K562 (cell line): ENCODE data around the gene PDE2A. TPM values are rescaled to one million over a fixed set of nuclear protein-coding genes. Genes with fewer than 3 reads are reported as not detected.
A peak's percentile ranks its signal among the peaks of the same experiment; 100 is the strongest.

ENCODE experiments used
- ASH1L ChIP-seq: fragments of 450-650 bp; IDR thresholded peaks from 2 replicates; pipeline ENCODE4 v1.6.1; 2018; ENCODE audit warnings: borderline replicate concordance, mild to moderate bottlenecking, low read depth; ENCODE audit not compliant: partially characterized antibody
- ATF7 ChIP-seq: fragments of 450-650 bp; IDR thresholded peaks from 2 replicates; pipeline ENCODE4 v1.7.1; 2014; ENCODE audit warnings: mild to moderate bottlenecking, moderate library complexity
- CHD2 ChIP-seq: IDR thresholded peaks from 2 replicates; pipeline ENCODE4 v1.6.1; 2011; ENCODE audit warnings: low read depth, low read length
- CREB1 ChIP-seq, 2 experiments: sonication (generic) in 1 of 2; formaldehyde crosslinking in 1 of 2; IDR thresholded peaks; 2 replicates each; pipeline versions ENCODE4 v1.6.1 to v1.8.0; 2012 to 2022; ENCODE audit warnings: inconsistent platforms in 1 of 2, mild to moderate bottlenecking in 1 of 2, missing genetic modification reagents in 1 of 2, moderate library complexity in 1 of 2
- DMBX1 ChIP-seq: fragments of 250-450 bp; sonication (Bioruptor Pico); IDR thresholded peaks from 2 replicates; pipeline ENCODE4 v1.8.0; 2022; ENCODE audit warnings: inconsistent platforms, mild to moderate bottlenecking, moderate library complexity, borderline replicate concordance
- ERF ChIP-seq: fragments of 450-650 bp; formaldehyde crosslinking; IDR thresholded peaks from 2 replicates; pipeline ENCODE4 v1.4.0; 2020; ENCODE audit warnings: mild to moderate bottlenecking, mixed read lengths
- JUNB ChIP-seq: fragments of 450-650 bp; formaldehyde crosslinking; conservative IDR thresholded peaks from 2 replicates; pipeline ENCODE4 v1.4.0; 2020; ENCODE audit warnings: mild to moderate bottlenecking
- LARP7 ChIP-seq: fragments of 450-650 bp; IDR thresholded peaks from 2 replicates; pipeline ENCODE4 v1.6.1; 2016
- SMAD1 ChIP-seq: fragments of 150-350 bp; IDR thresholded peaks from 2 replicates; pipeline ENCODE4 v1.6.1; 2014; ENCODE audit warnings: low read length, low read depth; ENCODE audit not compliant: partially characterized antibody
- polyA plus RNA-seq, 8 experiments: library from polyadenylated mRNA; depleted of rRNA in 4 of 8; stranded (reverse) in 5 of 8; unstranded in 3 of 8; fragments of >200 nt; fragmentation: Nextera tagmentation in 2 of 8; fragmentation: Illumina TruSeq in 1 of 8; extraction: Ambion mirVana in 2 of 8; extraction: Trizol in 1 of 8; gene quantifications; 2 replicates each; pipeline versions ENCODE4 v1.2.1 to v1.2.3, GENCODE V29; 2011 to 2014; ENCODE audit warnings: inconsistent platforms in 1 of 8, missing spikeins in 1 of 8
- total RNA-seq, 7 experiments: library from RNA; depleted of rRNA in 6 of 7; stranded (reverse); fragments of >200 nt in 6 of 7; fragmentation: Illumina TruSeq in 2 of 7; extraction: Trizol in 2 of 7; gene quantifications; 2 replicates each; pipeline versions ENCODE4 v1.2.1 to v1.2.3, GENCODE V29; 2011 to 2021; ENCODE audit warnings: low replicate concordance in 1 of 7
- TF ChIP-seq, protein P1 (sequence below): sonication (generic); formaldehyde crosslinking; IDR thresholded peaks from 2 replicates; pipeline ENCODE4 v1.9.0; 2022; ENCODE audit warnings: mild to moderate bottlenecking, missing genetic modification reagents
- TF ChIP-seq, protein P2 (sequence below), 2 experiments: fragments of 450-650 bp; IDR thresholded peaks; 2 replicates each; pipeline ENCODE4 v1.6.1; 2018; ENCODE audit warnings: mild to moderate bottlenecking in 2 of 2, low read depth in 1 of 2; ENCODE audit not compliant: partially characterized antibody in 2 of 2
- TF ChIP-seq, protein P3 (sequence below): fragments of 250-450 bp; sonication (Bioruptor Pico); IDR thresholded peaks from 2 replicates; pipeline ENCODE4 v1.9.0; 2021; ENCODE audit warnings: mild to moderate bottlenecking
- TF ChIP-seq, protein P4 (sequence below): fragments of 450-650 bp; formaldehyde crosslinking; IDR thresholded peaks from 2 replicates; pipeline ENCODE4 v1.4.0; 2020; ENCODE audit warnings: mild to moderate bottlenecking, moderate library complexity
- TF ChIP-seq, protein P5 (sequence below), 2 experiments: IDR thresholded peaks; 2 replicates each; pipeline ENCODE4 v1.6.1; 2012; ENCODE audit warnings: improper control_type of control experiment in 2 of 2, low read depth in 2 of 2, low read length in 2 of 2, borderline replicate concordance in 1 of 2

The PDE2A gene
- total and polyA plus RNA-seq, 9 of the 15 experiments (the other 6 are each of a cell fraction or from before 2014, with no cell fraction given), result 0.07 to 15.2 (median 1.6) TPM; not detected in 1

DNA sequence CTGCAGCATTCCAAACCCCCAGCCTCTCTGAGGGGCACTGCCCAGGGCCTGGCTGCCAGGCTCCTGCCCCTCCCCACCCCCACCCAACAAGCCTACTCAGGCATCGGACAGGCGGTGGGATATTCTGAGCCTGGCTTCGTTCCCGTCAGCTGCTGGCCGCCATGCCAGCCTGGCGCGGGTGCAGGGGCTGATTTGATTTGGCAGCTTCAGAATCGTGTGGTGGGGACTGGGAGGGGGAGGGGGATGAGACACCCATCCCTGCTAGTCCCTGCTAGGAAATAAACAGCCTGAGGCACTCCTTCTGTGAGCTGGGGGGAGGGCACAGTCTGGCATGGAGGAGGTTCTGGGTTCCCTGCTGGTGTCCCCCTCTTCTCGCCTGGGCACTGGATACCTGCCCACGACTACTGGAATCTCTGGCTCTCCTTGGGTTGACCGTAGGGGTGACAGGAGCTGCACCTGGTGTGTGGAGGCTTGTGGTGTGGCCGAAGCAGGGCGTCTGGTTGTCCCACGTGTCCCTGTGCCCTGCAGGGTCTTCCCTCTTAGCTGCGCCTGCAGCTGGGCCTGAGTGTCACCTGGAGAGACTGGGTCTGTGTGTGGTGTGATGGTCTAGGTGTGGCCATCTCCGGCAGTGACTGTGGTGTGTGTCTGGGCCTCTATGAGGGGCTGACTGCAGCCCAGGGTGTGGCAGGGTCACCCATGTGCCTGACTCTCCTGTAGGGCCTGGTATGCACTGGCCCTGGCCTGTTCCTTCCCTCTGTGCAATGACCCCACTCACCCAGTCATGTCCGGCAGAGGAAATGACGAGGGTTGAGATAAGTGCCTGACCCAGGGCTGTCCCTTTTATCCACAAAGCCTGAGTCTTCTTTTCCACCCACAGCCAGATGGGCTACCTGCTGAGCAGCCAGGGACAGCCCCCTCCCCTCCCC is 42.2 kb downstream of the PDE2A start (continued):
- TF ChIP-seq, protein P1, sequence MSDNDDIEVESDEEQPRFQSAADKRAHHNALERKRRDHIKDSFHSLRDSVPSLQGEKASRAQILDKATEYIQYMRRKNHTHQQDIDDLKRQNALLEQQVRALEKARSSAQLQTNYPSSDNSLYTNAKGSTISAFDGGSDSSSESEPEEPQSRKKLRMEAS, result peak; percentile 95
- peak; percentile 56; the same call in 1 of the 2 replicates for TF ChIP-seq CREB1 (IDR thresholded peaks at IDR 0.05)
- TF ChIP-seq CREB1 (CRISPR knock-in tag; IDR thresholded peaks at IDR 0.05), result no peak
- TF ChIP-seq, protein P2, sequence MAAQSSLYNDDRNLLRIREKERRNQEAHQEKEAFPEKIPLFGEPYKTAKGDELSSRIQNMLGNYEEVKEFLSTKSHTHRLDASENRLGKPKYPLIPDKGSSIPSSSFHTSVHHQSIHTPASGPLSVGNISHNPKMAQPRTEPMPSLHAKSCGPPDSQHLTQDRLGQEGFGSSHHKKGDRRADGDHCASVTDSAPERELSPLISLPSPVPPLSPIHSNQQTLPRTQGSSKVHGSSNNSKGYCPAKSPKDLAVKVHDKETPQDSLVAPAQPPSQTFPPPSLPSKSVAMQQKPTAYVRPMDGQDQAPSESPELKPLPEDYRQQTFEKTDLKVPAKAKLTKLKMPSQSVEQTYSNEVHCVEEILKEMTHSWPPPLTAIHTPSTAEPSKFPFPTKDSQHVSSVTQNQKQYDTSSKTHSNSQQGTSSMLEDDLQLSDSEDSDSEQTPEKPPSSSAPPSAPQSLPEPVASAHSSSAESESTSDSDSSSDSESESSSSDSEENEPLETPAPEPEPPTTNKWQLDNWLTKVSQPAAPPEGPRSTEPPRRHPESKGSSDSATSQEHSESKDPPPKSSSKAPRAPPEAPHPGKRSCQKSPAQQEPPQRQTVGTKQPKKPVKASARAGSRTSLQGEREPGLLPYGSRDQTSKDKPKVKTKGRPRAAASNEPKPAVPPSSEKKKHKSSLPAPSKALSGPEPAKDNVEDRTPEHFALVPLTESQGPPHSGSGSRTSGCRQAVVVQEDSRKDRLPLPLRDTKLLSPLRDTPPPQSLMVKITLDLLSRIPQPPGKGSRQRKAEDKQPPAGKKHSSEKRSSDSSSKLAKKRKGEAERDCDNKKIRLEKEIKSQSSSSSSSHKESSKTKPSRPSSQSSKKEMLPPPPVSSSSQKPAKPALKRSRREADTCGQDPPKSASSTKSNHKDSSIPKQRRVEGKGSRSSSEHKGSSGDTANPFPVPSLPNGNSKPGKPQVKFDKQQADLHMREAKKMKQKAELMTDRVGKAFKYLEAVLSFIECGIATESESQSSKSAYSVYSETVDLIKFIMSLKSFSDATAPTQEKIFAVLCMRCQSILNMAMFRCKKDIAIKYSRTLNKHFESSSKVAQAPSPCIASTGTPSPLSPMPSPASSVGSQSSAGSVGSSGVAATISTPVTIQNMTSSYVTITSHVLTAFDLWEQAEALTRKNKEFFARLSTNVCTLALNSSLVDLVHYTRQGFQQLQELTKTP (IDR thresholded peaks at IDR 0.05; ENCODE audit: low read depth in 1 of 2, partially characterized antibody in 2 of 2), result no peak
- TF ChIP-seq, protein P3, sequence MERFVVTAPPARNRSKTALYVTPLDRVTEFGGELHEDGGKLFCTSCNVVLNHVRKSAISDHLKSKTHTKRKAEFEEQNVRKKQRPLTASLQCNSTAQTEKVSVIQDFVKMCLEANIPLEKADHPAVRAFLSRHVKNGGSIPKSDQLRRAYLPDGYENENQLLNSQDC, result no peak
- TF ChIP-seq DMBX1 (CRISPR knock-in tag), result peak; percentile 80
- TF ChIP-seq, protein P4, sequence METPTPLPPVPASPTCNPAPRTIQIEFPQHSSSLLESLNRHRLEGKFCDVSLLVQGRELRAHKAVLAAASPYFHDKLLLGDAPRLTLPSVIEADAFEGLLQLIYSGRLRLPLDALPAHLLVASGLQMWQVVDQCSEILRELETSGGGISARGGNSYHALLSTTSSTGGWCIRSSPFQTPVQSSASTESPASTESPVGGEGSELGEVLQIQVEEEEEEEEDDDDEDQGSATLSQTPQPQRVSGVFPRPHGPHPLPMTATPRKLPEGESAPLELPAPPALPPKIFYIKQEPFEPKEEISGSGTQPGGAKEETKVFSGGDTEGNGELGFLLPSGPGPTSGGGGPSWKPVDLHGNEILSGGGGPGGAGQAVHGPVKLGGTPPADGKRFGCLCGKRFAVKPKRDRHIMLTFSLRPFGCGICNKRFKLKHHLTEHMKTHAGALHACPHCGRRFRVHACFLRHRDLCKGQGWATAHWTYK (CRISPR knock-in tag), result peak; percentile 72; the same call in 1 of the 2 replicates
- TF ChIP-seq CHD2, result no peak
- TF ChIP-seq, protein P5, sequence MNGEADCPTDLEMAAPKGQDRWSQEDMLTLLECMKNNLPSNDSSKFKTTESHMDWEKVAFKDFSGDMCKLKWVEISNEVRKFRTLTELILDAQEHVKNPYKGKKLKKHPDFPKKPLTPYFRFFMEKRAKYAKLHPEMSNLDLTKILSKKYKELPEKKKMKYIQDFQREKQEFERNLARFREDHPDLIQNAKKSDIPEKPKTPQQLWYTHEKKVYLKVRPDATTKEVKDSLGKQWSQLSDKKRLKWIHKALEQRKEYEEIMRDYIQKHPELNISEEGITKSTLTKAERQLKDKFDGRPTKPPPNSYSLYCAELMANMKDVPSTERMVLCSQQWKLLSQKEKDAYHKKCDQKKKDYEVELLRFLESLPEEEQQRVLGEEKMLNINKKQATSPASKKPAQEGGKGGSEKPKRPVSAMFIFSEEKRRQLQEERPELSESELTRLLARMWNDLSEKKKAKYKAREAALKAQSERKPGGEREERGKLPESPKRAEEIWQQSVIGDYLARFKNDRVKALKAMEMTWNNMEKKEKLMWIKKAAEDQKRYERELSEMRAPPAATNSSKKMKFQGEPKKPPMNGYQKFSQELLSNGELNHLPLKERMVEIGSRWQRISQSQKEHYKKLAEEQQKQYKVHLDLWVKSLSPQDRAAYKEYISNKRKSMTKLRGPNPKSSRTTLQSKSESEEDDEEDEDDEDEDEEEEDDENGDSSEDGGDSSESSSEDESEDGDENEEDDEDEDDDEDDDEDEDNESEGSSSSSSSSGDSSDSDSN (IDR thresholded peaks at IDR 0.05; ENCODE audit: borderline replicate concordance in 1 of 2, low read depth in 2 of 2, low read length in 2 of 2), result no peak
- no peak for TF ChIP-seq ASH1L
- no peak for TF ChIP-seq JUNB (CRISPR knock-in tag)
- TF ChIP-seq SMAD1, result no peak
- TF ChIP-seq ERF (CRISPR knock-in tag), result peak; percentile 78; the same call in 1 of the 2 replicates
- TF ChIP-seq ATF7, result no peak
- no peak for TF ChIP-seq LARP7
